Measurements from ENCODE around the gene PARPBP.
"Not testable (repeated sequence)": the region's sequence is repeated elsewhere in the genome, so short reads cannot be mapped to it uniquely, and the experiment has no call there.

GRCh38 chr12:102142866-102143373, 22.9 kb downstream of the PARPBP start:
- not testable (repeated sequence) for TF ChIP-seq MTF1 (CRISPR knock-in tag; IDR thresholded peaks at IDR 0.05); TARDBP (CRISPR knock-in tag; IDR thresholded peaks at IDR 0.05); ZNF775 (CRISPR knock-in tag; IDR thresholded peaks at IDR 0.05; ENCODE audit: borderline replicate concordance); ZBED4 (CRISPR knock-in tag; IDR thresholded peaks at IDR 0.05; ENCODE audit: borderline replicate concordance); TCF12 (IDR thresholded peaks at IDR 0.05); TCF12 (CRISPR knock-in tag; IDR thresholded peaks at IDR 0.05); EED (CRISPR knock-in tag; IDR thresholded peaks at IDR 0.05); PCBP2 (optimal IDR thresholded peaks at IDR 0.05; ENCODE audit: low read depth, low read length, poor library complexity, severe bottlenecking); ISL2 (CRISPR knock-in tag; IDR thresholded peaks at IDR 0.05); ZNF773 (CRISPR knock-in tag; IDR thresholded peaks at IDR 0.05; ENCODE audit: borderline replicate concordance); PRDM10 (CRISPR knock-in tag; IDR thresholded peaks at IDR 0.05; ENCODE audit: low read depth); HIC2 (CRISPR knock-in tag; IDR thresholded peaks at IDR 0.05; ENCODE audit: low read depth); JUNB (CRISPR knock-in tag; IDR thresholded peaks at IDR 0.05; ENCODE audit: borderline replicate concordance)
